Measurements from ENCODE around the gene PMPCA.
"Not testable (repeated sequence)": the region's sequence is repeated elsewhere in the genome, so short reads cannot be mapped to it uniquely, and the experiment has no call there.

The PMPCA gene

DNA sequence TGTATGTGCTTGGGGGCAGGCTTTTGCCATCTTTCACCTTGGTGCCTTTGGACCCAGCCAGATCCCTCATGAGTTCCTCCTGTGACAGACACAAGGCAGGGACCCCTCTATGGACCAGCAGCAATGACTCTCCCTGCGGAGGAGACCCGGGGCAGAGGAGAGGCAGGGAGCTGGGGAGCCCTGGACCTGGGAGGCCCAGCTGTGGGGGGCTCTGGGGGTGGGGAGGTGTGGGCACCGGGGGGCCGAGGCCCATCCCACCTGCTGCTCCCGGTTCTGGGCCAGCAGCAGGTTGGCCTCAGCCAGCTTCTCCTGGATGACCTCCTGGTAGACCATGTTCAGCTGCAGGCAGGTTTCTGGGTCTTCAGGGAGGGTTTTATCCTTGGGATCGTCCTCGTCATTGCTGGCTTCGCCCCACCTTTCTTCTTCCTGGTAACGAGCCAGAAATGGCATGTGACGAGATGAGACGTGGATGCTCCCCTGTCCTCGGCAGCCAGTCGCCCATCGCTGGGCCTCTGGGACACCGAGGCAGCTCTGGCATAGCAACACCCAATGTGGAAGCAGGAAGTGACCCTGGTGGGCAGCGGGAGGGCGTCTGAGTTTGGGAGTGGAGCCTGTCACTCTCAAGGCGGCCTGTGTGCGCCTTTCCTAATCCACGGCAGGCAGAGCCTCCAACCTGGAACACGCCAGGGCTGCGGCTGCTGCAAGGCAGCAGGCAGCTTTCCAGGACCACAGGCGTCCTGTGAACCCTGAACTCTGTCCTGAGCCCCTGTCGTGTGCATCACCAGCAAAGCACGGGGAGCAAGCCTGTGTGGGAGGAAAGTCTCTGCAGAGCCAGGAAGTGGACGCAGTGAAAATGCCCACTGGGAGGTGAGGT is 14.9 kb upstream of the PMPCA start:
- DNase-seq = no peak

DNA sequence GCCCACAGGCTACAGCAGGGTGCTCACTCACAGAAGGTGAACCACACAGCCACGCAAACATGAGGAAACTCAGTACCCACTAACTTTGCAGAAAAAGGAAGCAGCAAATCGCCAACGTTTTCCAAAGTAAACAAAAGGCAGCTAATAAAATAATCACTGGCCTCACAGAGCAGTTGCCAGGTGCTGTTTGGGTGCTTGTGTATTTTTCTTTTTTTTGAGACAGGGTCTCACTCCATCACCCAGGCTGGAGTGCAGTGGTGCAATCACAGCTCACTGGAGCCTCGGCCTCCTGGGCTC is 14.3 kb upstream of the PMPCA start:
- no peak for DNase-seq

DNA sequence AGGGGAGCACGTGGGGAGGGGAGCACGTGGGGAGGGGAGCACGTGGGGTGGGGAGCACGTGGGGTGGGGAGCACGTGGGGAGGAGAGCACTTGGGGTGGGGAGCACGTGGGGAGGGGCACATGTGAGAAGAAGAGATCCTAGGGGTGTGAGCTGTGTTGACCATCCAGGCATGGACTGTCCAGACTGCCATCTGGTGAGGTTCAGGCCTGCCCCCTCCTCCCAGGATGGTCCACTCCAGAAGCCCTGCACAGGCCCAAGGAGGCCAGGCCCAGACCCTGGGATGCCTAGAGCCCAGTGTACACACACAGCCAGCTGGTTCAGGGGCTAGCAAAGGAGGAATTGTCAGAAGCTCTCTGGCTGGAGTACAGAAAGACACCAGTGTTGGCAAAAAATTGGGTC is 12.8 kb upstream of the PMPCA start:
- DNase-seq = no peak

DNA sequence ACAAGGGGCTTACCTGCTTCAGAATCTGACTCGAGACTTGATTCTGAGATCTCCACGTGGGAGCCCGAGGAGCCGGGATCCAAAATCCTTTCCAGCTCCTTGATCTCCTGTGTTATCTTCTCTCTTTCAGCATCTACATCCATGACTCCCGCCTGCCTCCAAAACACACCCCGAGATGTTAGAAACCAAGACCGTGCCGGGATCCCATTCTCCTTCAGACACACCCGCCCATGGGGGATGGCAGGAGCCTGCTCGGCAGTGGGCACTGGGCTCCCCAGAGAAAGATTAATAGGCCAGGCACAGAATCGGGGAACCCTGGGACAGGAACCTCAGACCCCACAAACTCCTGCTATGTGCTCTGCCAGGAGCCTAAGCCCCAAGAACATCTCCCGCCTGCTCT is 12.2 kb upstream of the PMPCA start:
- DNase-seq = no peak

DNA sequence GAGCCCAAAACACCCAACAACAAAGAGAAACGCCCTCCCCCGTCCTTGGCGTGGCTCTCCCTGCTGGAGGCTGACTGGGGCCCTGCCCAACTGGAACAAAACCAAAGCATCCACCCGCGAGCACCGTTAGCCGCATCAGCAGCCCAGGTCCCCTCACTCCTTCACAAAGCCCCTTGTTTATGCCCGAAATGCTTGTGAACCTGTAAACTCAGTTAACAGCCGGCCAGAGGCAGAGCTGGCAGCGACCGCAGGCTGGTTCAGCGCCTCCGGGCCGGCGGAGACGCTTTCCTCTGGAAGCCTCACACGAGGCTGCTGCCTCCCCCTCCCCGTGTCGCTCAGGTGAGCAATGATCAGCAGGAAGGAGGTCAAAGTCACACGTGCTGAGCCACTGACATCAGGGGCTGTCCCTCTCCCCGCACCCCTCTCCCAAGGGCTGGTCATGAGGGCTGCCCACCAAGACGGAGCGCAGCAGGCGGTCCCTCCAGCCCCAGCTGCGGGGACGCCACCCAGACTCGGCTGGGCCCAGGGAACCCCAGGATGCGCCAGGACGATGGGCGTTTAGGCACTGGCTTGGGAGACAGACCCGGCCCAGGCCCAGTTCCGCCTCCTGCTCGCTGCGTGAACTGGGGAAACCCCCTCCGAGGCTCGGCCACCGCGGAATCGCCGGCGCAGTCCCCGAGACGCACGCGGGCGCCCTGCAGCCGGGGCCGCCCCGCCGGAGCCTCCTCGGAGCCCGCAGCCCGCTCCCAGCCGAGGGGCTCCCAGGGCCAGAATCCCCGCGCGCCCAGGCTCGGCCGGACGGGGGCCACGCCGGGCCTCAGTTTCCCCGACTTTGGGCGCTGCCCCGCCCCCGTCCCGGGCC is 11.1 kb upstream of the PMPCA start:
- DNase-seq = no peak

DNA sequence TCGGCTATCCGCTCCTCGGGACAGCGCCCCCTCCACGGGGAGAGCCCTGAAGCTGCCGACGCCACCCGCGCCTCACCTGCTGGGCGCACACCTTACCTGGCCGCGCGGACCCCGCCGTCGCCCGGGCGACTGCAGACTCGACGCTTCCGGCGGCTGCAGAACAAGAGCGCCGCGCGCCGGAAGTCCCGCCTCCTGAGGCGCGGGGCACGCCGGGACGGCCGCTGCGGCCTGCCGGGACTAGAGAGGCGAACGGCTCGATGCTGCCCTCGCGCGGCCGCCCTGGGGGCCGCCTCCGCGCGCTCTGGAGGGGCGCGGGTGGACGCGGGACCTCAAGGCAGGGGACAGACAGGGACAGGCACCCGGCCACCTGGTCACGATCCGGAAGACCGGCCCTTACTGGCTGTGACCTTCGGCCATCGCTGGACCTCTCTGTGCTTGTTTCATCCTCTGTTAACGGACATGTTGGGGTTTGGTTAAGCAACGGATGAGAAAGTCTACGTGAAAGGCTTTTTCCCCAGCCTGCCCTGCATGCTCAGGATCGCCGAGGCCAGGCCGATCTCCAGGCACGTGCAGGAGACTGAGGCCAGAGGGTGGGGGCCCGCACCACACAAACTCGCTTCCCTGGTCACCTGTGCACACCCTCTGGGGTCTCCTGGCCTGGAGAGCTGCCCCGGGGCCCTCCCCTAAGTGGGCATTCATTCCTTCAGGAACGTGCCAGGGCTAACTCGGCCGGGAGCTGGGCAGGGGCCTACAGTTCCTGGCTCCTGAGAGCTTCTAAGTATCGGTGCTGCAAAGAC is 10.2 kb upstream of the PMPCA start, which contains the start of gene SNAPC4:
Gene SNAPC4 (minus strand): TSS at position 133 of the 797 bp plus-strand sequence. CDS start 1,742 bp downstream, outside the sequence.
- DNase-seq = peak; percentile 93

DNA sequence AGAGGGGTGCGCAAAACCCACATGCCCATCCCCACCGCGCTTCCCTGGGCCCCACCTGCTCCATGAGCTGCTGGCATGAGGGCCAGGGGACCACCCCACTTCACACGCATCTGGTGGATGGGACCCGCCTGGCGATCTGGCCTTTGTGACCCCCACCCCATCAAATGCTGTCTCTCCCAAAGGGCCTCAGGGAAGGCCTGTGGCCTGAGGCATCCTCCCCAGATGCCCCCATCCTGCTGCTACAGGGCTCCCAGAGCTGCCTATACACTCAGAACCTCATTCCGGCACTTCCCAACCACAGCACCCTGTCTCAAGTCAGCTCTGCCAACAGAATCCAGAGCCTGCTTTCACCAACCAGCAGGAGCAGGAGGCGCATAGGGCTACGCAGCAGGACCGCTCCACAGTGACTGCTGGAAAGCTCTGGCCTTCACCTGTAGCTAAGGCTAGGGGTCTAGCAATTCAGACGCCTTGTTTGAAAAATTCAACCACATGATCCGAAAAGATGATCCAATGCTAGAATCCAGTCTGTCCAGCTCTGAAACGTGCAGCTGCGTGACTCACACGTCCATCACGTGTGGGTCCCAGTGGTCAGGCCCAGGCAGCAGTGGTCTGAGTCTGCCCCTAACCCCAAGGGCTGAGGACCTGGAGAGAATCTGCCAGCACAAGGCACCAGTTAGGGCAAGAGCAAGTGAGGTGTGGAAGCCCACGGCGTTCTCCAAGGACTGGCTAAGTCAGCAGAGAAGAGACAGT is 9.1 kb upstream of the PMPCA start:
- no peak for DNase-seq

DNA sequence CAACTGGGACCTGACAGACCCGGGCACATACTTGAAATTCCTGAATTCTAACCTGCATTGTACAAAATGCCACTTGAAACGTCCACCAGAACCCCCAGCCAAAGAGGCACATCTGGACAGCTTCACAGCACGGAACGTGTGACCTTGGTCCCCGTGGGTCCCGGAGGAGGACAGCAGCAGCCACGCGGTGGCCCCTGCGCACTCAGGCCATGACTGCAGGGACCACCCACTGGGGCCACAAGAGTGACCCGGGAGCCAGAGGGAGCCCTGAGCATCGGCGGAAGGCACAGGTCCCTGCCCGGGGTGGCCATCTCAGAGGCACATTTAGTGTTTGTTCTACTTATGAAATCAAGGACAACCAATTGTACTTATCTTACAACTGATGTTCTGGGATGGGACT is 8.4 kb upstream of the PMPCA start:
- no peak for DNase-seq

DNA sequence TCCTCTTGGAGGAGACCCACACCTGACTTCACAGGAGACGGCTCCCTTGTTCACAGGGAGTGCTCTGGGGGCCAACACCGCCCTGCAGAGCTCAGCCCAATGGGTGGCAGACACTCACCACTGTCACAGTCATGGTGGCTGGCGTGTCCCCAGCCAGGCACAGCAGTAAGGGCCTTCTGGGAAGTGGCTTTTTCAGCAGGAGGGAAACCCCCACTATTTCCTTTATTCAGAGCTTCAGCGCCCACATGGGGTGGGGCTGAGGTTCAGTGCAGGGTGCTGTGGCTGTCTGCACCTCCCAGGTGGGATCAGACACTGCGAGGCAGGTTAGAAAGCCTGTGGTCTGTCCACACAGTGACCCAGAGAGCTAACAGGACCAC is 6.9 kb upstream of the PMPCA start:
- DNase-seq = no peak

DNA sequence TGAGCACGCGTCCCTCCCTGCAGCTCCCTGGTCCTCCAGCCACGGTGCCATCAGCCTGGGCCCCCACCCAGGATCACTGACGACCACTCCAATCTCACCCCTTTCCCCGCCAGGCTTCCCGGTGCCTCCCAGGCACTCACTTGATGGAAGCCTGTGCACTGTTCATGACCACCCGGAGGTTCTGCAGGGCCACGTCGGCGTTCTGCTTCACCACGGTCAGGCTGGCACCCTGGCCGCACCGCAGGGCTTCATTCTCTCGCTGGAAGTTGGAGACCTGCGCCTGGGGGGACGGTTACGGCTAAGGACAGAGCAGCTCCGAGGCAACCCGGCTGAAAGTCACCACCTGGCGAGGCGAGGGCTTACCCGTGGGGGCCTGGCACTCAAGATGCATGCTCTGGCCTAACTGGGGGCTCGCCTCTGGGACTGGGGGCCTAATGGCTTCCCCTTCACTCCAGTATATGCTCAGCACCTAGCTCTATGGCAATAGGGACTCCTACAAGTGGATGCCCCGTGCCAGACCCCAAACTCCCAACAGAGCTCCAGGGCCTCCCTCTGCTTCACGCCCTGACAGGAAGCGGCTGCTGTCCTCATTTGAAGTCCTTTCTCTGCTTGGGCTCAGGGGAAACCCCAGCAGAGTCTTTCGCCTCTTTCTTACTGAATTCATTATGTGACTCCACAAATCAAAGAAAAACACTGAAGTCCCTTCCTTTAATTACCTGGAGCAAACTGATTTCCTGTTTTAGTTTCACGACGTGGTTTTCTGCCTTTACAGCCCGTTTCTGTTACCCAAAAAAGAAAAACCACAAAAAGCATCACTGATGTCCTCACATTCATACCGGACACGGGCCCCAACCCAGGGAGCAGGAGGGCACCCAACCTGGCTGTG is 6.3 kb upstream of the PMPCA start:
- no peak for DNase-seq

DNA sequence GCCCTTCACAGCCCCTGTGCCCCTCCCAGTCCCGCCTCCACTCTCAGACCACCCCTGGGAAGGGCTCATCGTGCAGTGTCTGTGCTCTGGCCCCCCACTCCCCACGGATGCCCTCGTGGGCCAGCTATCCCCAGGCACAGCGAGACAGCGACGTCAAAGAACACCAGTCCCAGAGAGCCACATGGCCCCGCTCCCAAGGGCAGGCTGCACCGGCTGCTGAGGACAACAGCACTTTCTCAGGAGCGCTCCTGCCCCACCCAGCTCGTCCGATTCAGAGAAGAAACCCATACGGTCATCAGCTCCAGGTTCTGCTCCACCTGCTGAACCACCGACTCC is 5.7 kb upstream of the PMPCA start:
- no peak for DNase-seq

DNA sequence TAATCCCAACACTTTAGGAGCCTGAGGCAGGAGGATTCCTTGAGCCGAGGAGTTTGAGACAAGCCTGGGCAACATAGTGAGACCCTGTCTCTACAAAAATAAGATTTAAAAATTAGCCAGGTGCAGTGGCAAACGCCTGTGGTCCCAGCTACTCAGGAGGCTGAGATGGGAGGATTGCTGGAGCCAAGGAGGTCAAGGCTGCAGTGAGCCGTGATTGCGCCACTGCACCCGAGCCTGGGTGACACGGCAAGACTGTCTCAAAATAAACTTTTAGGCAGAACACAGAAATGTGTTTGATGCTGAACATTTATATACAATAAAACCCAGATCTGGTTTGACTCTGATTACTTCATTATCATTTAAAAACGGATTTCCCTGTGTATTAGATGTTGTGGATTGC is 5.0 kb upstream of the PMPCA start:
- no peak for DNase-seq

DNA sequence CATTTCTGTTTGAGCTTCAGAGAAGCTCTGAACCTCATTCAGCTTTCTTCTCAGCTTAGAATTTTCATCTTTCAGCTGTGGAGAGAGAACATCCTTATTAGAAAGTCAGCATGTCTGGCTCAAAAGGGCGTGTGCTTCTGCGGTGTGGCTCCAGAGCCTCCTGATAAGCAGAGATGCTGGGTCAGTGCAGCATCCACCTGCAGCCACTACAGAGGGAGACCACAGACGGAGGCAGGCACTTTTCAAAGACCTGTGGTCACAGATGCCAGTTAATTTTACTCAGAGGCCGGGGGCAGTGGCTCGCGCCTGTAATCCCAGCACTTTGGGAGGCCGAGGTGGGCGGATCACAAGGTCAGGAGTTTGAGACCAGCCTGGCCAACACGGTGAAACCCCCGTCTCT is 4.6 kb upstream of the PMPCA start:
- DNase-seq = not testable (repeated sequence)

DNA sequence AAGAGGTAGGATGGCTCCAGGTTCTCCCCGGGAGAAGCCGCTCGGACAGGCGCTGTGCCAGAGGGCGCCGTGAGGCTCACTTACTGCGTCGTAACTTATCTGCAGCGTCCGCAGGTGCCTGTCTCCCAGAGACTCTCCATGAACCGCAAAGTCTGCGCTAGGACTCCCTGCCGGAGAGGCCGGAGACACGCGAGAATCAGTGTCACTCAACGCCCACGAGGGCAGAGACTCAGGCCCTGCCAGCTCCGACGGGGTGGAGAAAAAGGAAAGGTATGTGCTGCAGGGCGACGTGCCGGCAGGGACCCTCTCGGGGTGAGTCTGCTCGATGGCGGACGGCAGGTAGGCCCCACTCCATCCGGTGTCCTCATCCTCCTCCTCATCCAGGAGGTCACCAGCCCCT is 3.4 kb upstream of the PMPCA start:
- not testable (repeated sequence) for DNase-seq

DNA sequence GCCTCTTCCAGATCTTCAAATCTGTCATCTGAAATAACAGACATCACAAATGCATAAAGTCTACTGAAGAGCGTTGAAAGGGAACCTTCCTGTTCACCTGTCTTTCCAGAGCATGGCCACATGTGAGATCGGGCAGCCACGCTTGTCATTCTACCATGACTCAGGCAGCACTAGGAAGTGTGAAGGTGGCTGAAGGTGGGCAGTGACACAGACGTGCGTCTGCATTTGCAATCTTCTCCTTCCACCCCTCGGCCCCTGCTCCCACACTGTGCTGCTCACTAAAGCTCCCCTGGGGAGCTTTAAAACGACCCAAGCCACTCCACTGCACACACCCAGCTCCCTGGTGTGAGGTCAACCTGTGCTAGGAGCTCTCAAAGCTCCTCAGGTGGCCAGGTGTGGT is 2.5 kb upstream of the PMPCA start:
- no peak for DNase-seq

DNA sequence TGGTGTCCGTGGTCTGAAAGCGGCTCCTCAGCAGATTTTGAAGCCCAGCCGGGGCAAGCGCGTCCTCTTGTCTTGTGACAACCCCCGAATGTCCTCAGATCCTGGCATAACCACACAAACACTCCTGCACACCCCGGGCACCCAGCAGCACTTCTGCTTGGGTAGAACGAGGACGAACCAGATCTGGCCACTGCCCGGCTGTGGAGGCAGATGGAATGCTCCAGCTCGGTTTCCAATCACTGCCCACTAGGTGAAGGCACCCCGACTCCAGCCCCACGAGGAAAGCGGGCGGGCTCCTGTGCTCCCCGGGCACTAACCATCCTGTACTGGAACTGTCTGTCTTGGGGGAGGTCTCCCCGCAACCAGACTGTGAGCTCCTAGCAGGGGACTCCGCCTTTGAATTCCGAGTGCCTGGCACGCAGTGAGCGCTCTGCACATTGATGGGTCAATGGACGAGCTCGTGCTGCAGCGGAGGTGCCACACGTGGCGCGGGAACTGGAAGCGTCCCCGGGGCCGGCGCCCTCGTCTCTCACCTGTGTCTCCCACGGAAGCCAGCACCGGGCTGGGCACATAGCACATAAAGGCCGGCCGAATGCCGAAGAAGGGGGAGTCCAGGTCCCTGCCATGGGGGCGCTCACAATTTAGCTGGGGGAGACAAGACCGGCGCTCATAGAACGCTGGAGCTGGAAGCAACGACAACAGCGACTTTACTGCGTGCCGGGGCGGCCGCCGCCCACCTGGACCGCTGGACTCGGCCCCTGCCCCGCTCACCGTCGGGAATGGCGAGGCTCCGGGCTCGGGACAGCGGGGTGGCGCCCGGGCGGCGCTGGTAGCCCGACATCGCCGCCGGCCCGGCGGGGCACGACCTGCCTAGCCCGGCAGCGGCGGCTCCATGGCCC is 652 bp upstream of the PMPCA start:
- DNase-seq = no peak

DNA sequence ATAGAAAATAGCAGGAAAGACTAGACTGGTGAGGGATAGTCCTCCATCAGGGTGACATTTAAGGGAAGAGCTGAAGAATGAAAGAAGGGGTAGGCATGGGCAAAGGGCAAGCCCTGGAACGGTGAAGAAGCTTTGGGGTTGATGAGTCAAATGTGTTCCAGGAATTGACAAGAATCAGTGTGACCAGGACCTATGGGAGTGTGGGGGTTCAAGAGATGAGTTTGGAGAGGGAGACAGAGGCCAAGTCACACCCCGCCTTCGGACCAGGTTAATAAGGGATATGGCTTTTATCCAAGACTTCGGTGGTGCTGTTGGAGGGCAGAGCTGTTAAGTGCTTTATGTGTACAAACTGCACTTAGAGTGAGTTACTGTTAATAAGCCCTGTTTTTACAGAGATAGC is 920 bp downstream of the PMPCA start:
- DNase-seq = no peak

DNA sequence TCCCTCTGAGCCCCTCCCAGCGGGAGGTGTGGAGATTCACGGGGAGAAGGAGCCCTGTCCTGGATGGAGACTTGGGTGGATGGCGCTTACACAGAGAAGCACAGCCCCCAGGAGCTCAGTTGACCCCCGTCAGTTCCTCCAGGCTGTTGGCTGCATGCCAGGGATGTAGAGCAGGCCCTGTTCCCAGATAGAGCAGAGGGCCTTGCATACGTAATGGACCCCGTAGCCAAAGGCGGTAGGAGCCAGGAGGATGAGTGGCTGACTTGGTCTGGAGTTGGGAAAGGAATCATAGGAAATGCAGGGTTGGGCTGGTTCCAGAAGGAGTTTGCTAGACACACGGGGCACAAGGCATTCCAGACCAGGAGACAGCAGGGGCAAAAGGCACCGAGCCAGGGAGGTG is 2.5 kb downstream of the PMPCA start:
- no peak for DNase-seq

DNA sequence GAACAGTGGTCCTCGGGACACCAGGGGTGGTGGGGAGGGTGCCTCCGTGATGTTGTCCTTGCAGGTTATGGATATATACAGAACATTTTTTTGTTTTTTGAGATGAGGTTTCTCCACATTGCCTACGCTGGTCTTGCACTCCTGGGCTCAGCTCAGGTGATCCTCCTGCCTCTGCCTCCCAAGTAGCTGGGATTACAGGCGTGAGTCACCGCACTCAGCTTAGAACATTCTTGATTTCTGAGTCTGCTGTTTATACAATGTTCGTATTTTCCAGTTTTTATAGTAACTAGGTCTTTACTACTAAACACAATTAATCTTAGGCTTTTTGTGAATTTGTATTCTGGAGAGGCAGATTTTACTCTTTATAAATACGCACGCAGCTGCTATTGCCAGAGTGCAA is 6.0 kb downstream of the PMPCA start:
- no peak for DNase-seq

DNA sequence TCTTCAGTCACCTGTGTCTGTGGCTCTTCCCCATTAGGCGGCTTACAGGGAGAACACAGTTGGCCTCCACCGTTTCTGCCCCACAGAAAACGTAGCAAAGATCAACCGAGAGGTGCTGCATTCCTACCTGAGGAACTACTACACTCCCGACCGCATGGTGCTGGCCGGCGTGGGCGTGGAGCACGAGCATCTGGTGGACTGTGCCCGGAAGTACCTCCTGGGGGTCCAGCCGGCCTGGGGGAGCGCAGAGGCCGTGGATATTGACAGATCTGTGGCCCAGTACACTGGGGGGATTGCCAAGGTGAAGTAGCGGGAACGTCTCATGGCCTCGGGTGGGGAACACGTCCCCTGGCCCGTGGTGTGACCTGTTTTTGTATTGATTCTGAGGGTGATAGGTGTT is 6.5 kb downstream of the PMPCA start:
- no peak for DNase-seq

Measured in right forelimb (tissue), 1 donor.